Measurements from ENCODE around the gene HGF. TPM values are rescaled to one million over a fixed set of nuclear protein-coding genes. Genes with fewer than 3 reads are reported as not detected.

The HGF gene
- total RNA-seq, 1 donor from 2014 or later: 4.9 TPM

GRCh38 chr7:81790120-81790500 is 20.3 kb upstream of the HGF start:
- Mint-ChIP-seq H3K4me3 (no peak overlapping the region), H3K27me3 (no peaks in the 10 kb centered on the region), H3K9me3 (no peaks in the 10 kb centered on the region), H3K27ac (no peak overlapping the region), H3K4me1 (ENCODE audit: unreplicated experiment) (peaks cover 10% of the 10 kb centered on the region), H3K36me3 (no peaks in the 10 kb centered on the region)
- no peak for DNase-seq (ENCODE audit: extremely low spot score, unreplicated experiment)
- TF ChIP-seq CTCF (conservative IDR thresholded peaks at IDR 0.05): no peak

GRCh38 chr7:81789406-81790119 is 19.7 kb upstream of the HGF start:
- H3K27me3 Mint-ChIP-seq: no peaks in the 10 kb centered on the region
- H3K36me3 Mint-ChIP-seq: no peaks in the 10 kb centered on the region
- no peak overlapping the region for H3K4me3 Mint-ChIP-seq
- TF ChIP-seq CTCF (conservative IDR thresholded peaks at IDR 0.05): no peak
- no peak for DNase-seq (ENCODE audit: extremely low spot score, unreplicated experiment)
- H3K27ac Mint-ChIP-seq: no peak overlapping the region
- peaks cover 5% of the 10 kb centered on the region for H3K4me1 Mint-ChIP-seq (ENCODE audit: unreplicated experiment)
- no peaks in the 10 kb centered on the region for H3K9me3 Mint-ChIP-seq

GRCh38 chr7:81788246-81788645 is 18.4 kb upstream of the HGF start:
- no peak for DNase-seq (ENCODE audit: extremely low spot score, unreplicated experiment)
- Mint-ChIP-seq H3K4me1 (ENCODE audit: unreplicated experiment) (peaks cover 5% of the 10 kb centered on the region), H3K36me3 (no peaks in the 10 kb centered on the region), H3K27ac (no peak overlapping the region), H3K4me3 (no peak overlapping the region), H3K9me3 (no peaks in the 10 kb centered on the region), H3K27me3 (no peaks in the 10 kb centered on the region)
- no peak for TF ChIP-seq CTCF (conservative IDR thresholded peaks at IDR 0.05)

GRCh38 chr7:81783818-81784217 is 14.0 kb upstream of the HGF start:
- Mint-ChIP-seq H3K27me3 (no peaks in the 10 kb centered on the region), H3K27ac (no peak overlapping the region), H3K4me1 (ENCODE audit: unreplicated experiment) (no peaks in the 10 kb centered on the region), H3K4me3 (no peak overlapping the region), H3K36me3 (no peaks in the 10 kb centered on the region), H3K9me3 (no peaks in the 10 kb centered on the region)
- DNase-seq (ENCODE audit: extremely low spot score, unreplicated experiment): no peak
- no peak for TF ChIP-seq CTCF (conservative IDR thresholded peaks at IDR 0.05)

GRCh38 chr7:81780914-81781693 is 11.3 kb upstream of the HGF start:
- no peaks in the 10 kb centered on the region for H3K27me3 Mint-ChIP-seq
- H3K4me1 Mint-ChIP-seq (ENCODE audit: unreplicated experiment): no peaks in the 10 kb centered on the region
- H3K36me3 Mint-ChIP-seq: no peaks in the 10 kb centered on the region
- H3K9me3 Mint-ChIP-seq: no peaks in the 10 kb centered on the region
- no peak overlapping the region for H3K4me3 Mint-ChIP-seq
- no peak overlapping the region for H3K27ac Mint-ChIP-seq
- no peak for TF ChIP-seq CTCF (conservative IDR thresholded peaks at IDR 0.05)
- DNase-seq (ENCODE audit: extremely low spot score, unreplicated experiment): no peak

Data from type B pancreatic cell (in vitro differentiated cells).